GM12878 (cell line): ENCODE results near the gene HSF4. TPM values are rescaled to one million over a fixed set of nuclear protein-coding genes. Genes with fewer than 3 reads are reported as not detected.

ENCODE experiments used
- ATAC-seq: fragments of 200-7000 bp; cut with Tn5 transposase; 3 replicates; pipeline ENCODE4 v1.9.1; 2020; ENCODE audit warnings: mild to moderate bottlenecking, moderate library complexity
- BruUV-seq: library from RNA; stranded (reverse); fragments of 400-500 nt; replicated peaks from 2 replicates; lab custom pipeline; 2021; lab: Mats Ljungman, UMichigan
- CTCF ChIA-PET: fragments of 300-600 bp; sonication (Branson Sonifier 250); formaldehyde crosslinking; extraction: SDS; loops from one replicate; lab custom pipeline; 2021; ENCODE audit warnings: inconsistent platforms; lab: Yijun Ruan, JAX
- POLR2A ChIA-PET: fragments of 350-600 bp; formaldehyde crosslinking; extraction: SDS; loops from one replicate; lab custom pipeline; 2021; ENCODE audit warnings: inconsistent platforms; lab: Charles Lee
- RAD21 ChIA-PET: fragments of 300-600 bp; sonication (Branson Sonifier 250); formaldehyde crosslinking; loops from one replicate; lab custom pipeline; 2023; ENCODE audit warnings: antibody characterized with exemption; ENCODE audit not compliant: unreplicated experiment; lab: Charles Lee
- SMC1A ChIA-PET: fragments of 300-600 bp; sonication (Branson Sonifier 250); formaldehyde crosslinking; loops from one replicate; lab custom pipeline; 2023; ENCODE audit not compliant: unreplicated experiment, uncharacterized antibody; lab: Charles Lee
- DNase-seq: peaks from one replicate; pipeline ENCODE4 v3.0.0-alpha.2; 2011; ENCODE audit warnings: low read depth, low spot score
- FAIRE-seq: peaks from 3 replicates; lab custom pipeline; 2011; peaks lifted over from hg19 to GRCh38; lab: Jason Lieb, UNC
- H2AFZ ChIP-seq: 2 replicates; pipeline ENCODE4 v1.6.0; 2011; ENCODE audit warnings: low read depth, low read length, control low read depth; ENCODE audit not compliant: control insufficient read depth
- H3K27ac ChIP-seq: 2 replicates; pipeline ENCODE4 v1.5.1; 2011; ENCODE audit warnings: control low read depth; ENCODE audit not compliant: control insufficient read depth, insufficient read depth
- H3K27me3 ChIP-seq, 2 experiments: replicated peaks in 1 of 2; 2 replicates each; pipeline versions ENCODE4 v1.6.0 to v1.6.1; 2011; ENCODE audit warnings: low read length in 1 of 2; ENCODE audit not compliant: control insufficient read depth in 2 of 2, insufficient read depth in 2 of 2
- H3K36me3 ChIP-seq, 2 experiments: 2 replicates each; pipeline ENCODE4 v1.5.1; 2011; ENCODE audit warnings: low read length in 1 of 2; ENCODE audit not compliant: control insufficient read depth in 2 of 2, insufficient read depth in 2 of 2
- H3K4me1 ChIP-seq: 2 replicates; pipeline ENCODE4 v1.6.1; 2011; ENCODE audit warnings: mild to moderate bottlenecking, low read length, moderate library complexity, mixed read lengths; ENCODE audit not compliant: control insufficient read depth, insufficient read depth
- H3K4me2 ChIP-seq: 2 replicates; pipeline ENCODE4 v1.6.0; 2011; ENCODE audit warnings: control low read depth; ENCODE audit not compliant: control insufficient read depth, insufficient read depth
- H3K4me3 ChIP-seq: fragments of 200-600 bp; sonication (generic); 2 replicates; pipeline ENCODE4 v1.5.1; 2016
- H3K79me2 ChIP-seq: 2 replicates; pipeline ENCODE4 v1.6.0; 2011; ENCODE audit warnings: low read length; ENCODE audit not compliant: control insufficient read depth, insufficient read depth
- H3K9ac ChIP-seq: 2 replicates; pipeline ENCODE4 v1.8.0; 2011; ENCODE audit warnings: low read length, control low read depth, mixed read lengths; ENCODE audit not compliant: control insufficient read depth, insufficient read depth
- H3K9me3 ChIP-seq: replicated peaks from 3 replicates; pipeline ENCODE4 v1.5.1; 2011; ENCODE audit warnings: mild to moderate bottlenecking, low read length; ENCODE audit not compliant: control insufficient read depth, insufficient read depth
- H4K20me1 ChIP-seq: 2 replicates; pipeline ENCODE4 v1.6.0; 2011; ENCODE audit not compliant: control insufficient read depth, insufficient read depth
- ESRRA ChIP-seq: IDR thresholded peaks from 2 replicates; pipeline ENCODE4 v1.6.1; 2012; ENCODE audit warnings: mild to moderate bottlenecking, low read length, improper control_type of control experiment
- GATAD2B ChIP-seq: fragments of 450-650 bp; conservative IDR thresholded peaks from 2 replicates; pipeline ENCODE4 v1.6.1; 2017; ENCODE audit warnings: low read depth, mild to moderate bottlenecking, moderate library complexity
- RUNX3 ChIP-seq: IDR thresholded peaks from 2 replicates; pipeline ENCODE4 v1.6.1; 2012; ENCODE audit warnings: low read length, inconsistent platforms
- WGBS: methylation state at CpG from one replicate; pipeline ENCODE4 v1.1.6; 2016; ENCODE audit warnings: low lambda C conversion rate; ENCODE audit not compliant: insufficient replicate concordance, insufficient coverage; ENCODE audit errors: missing lambda C conversion rate; 5-methylcytosine and 5-hydroxymethylcytosine counted together
- in situ Hi-C: fragments of 300-500 bp; cut with MboI; formaldehyde crosslinking; loops from 9 replicates; pipeline ENCODE4 v1.14.3; 2018; ENCODE audit warnings: mixed read lengths
- intact Hi-C: fragments of 100-400 bp; cut with micrococcal nuclease; formaldehyde crosslinking; loops from one replicate; pipeline ENCODE4 v1.14.2; 2022; ENCODE audit not compliant: unreplicated experiment
- polyA plus RNA-seq, 11 experiments: library from polyadenylated mRNA; depleted of rRNA in 4 of 11; unstranded in 6 of 11; stranded (reverse) in 5 of 11; fragments of >200 nt; fragmentation: Nextera tagmentation in 4 of 11; fragmentation: Illumina TruSeq in 1 of 11; extraction: Ambion mirVana in 4 of 11; extraction: Trizol in 1 of 11; gene quantifications; 1 replicate in 1 of 11; 2 replicates in 10 of 11; pipeline versions ENCODE4 v1.2.1 to v1.2.3, GENCODE V29; 2011 to 2016; ENCODE audit warnings: inconsistent platforms in 2 of 11, missing spikeins in 2 of 11, low read depth in 1 of 11
- total RNA-seq, 4 experiments: library from RNA; depleted of rRNA in 3 of 4; stranded (reverse); fragments of >200 nt in 3 of 4; fragmentation: Illumina TruSeq in 1 of 4; extraction: Trizol in 1 of 4; gene quantifications; 2 replicates each; pipeline versions ENCODE4 v1.2.1 to v1.2.3, GENCODE V29; 2013 to 2021

The HSF4 gene
- total and polyA plus RNA-seq, 10 of the 15 experiments (the other 5 are each of a cell fraction or from before 2014, with no cell fraction given), result 0.31 to 9.9 (median 2.6) TPM; not detected in 1

DNA sequence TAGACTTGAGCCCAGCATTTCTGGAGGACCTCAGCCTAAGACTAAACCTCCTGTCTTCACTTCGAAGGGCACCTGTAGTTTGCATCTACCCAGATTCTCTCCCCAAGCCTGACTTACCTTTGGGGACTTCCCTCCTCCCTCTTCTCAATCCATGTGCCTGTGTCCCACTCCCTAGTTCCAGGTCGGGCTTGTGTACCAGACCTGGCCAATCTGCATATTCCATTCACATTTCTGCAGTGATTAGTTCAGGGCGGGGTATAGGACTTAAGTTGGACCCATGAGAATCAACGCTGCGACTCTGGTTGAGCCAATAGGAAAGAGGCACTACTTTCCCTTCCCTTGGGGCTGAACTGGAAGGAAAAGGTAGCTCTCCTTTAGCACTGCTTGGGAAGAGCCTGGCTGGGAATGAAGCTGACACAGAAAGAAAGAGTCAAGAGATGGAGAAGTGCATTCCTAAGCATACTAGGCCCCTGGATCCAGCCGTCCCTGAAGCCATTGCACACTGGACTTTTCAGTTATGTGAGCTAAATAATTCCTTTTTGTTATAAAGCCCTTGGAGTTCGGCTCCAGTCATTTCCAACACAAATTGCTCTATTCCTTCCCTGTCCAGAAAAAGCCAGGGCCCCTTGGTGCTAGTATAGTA lies 7.3 kb upstream of the HSF4 start:
- Histone ChIP-seq H3K4me2 (no peak overlapping the region), H3K4me1 (peaks cover 30% of the 10 kb centered on the region), H3K9me3 (no peaks in the 10 kb centered on the region), H2AFZ (no peak overlapping the region), H3K27me3 (no peaks in the 10 kb centered on the region), H3K27ac (no peak overlapping the region), H4K20me1 (peaks cover 10% of the 10 kb centered on the region; the same call in 1 of the 2 replicates), H3K36me3 (no peaks in the 10 kb centered on the region), H3K4me3 (no peak overlapping the region), H3K9ac (no peak overlapping the region), H3K79me2 (peaks cover 11% of the 10 kb centered on the region)
- RAD21 ChIA-PET, result interaction anchor here (0.8 to 5.2 kb wide), 5 partner anchors 12 to 143 kb away, joined by 3 to 48 read pairs (median 4); partner anchors contain the start of gene NOL3
- ATAC-seq (no peak), FAIRE-seq (no peak), DNase-seq (no peak)
- SMC1A ChIA-PET, result interaction anchor here (0.6 to 5.2 kb wide), 17 partner anchors 13 to 306 kb away, joined by 3 to 48 read pairs (median 4); partner anchors contain the start of genes NOL3 and PDP2
- POLR2A ChIA-PET, result interaction anchor here (0.5 to 8.2 kb wide), 5 partner anchors 16 to 140 kb away, joined by 4 to 137 read pairs (median 12); partner anchors contain the start of genes FHOD1 and NOL3
- WGBS, result 94% methylated on average over 7 of the region's 7 CpGs
- no TSS peak for BruUV-seq
- in situ Hi-C loops (loop anchor here (10.0 kb wide), 1 partner anchor 182 kb away; no protein-coding TSS in a partner anchor), intact Hi-C loops (loop anchor here (5.0 kb wide), 2 partner anchors 55 to 505 kb away; partner anchors contain the start of genes ACD and PARD6A)
- CTCF ChIA-PET, result interaction anchor here (0.6 to 10.0 kb wide), 17 partner anchors 9 to 259 kb away, joined by 3 to 98 read pairs (median 7); partner anchors contain the start of genes CES3, NOL3 and ZDHHC1
- TF ChIP-seq GATAD2B, result no peak
- TF ChIP-seq ESRRA, result no peak
- no peak for TF ChIP-seq RUNX3
